IMR-90 (cell line): ENCODE data around the gene MMUT. TPM values are rescaled to one million over a fixed set of nuclear protein-coding genes. Genes with fewer than 3 reads are reported as not detected.

Source experiments
- ATAC-seq: fragments of 200-7000 bp; cut with Tn5 transposase; 2 replicates; pipeline ENCODE4 v1.9.1; 2020; ENCODE audit warnings: low read depth, mild to moderate bottlenecking, moderate library complexity
- BruUV-seq: library from RNA; stranded (reverse); fragments of 400-500 nt; replicated peaks from 2 replicates; lab custom pipeline; 2021; lab: Mats Ljungman, UMichigan
- CTCF ChIA-PET: fragments of 300-600 bp; formaldehyde crosslinking; extraction: SDS; loops from one replicate; lab custom pipeline; 2021; ENCODE audit warnings: antibody characterized with exemption; lab: Yijun Ruan, JAX
- POLR2A ChIA-PET: fragments of 300-600 bp; sonication (Branson Sonifier 250); formaldehyde crosslinking; loops from one replicate; lab custom pipeline; 2022; ENCODE audit warnings: antibody characterized with exemption; ENCODE audit not compliant: unreplicated experiment; lab: Charles Lee
- DNase-seq: peaks from one replicate; pipeline ENCODE4 v3.0.0; 2013
- H2AFZ ChIP-seq: replicated peaks from 2 replicates; pipeline ENCODE3; 2013; ENCODE audit warnings: low read length, mild to moderate bottlenecking; ENCODE audit not compliant: poor library complexity
- H2AK5ac ChIP-seq: 2 replicates; pipeline ENCODE4 v1.6.1; 2013; ENCODE audit warnings: low read depth, low read length, inconsistent platforms
- H2AK9ac ChIP-seq: replicated peaks from 2 replicates; pipeline ENCODE3; 2013; ENCODE audit warnings: mild to moderate bottlenecking, low read depth, low read length, moderate library complexity; ENCODE audit not compliant: poor library complexity
- H2BK120ac ChIP-seq: 2 replicates; pipeline ENCODE4 v1.6.1; 2013; ENCODE audit warnings: low read depth, low read length, inconsistent platforms
- H2BK15ac ChIP-seq: 3 replicates; pipeline ENCODE4 v1.6.1; 2013; ENCODE audit warnings: low read depth, low read length, inconsistent platforms
- H2BK20ac ChIP-seq: 2 replicates; pipeline ENCODE4 v1.6.1; 2013; ENCODE audit warnings: low read depth, mild to moderate bottlenecking, inconsistent platforms, low read length, moderate library complexity
- H2BK5ac ChIP-seq: 2 replicates; pipeline ENCODE4 v1.6.1; 2013; ENCODE audit warnings: mild to moderate bottlenecking, low read depth, low read length, inconsistent platforms; ENCODE audit not compliant: poor library complexity, severe bottlenecking
- H3K14ac ChIP-seq: replicated peaks from 2 replicates; pipeline ENCODE4 v1.6.1; 2013; ENCODE audit warnings: low read depth, low read length, inconsistent platforms
- H3K18ac ChIP-seq: 2 replicates; pipeline ENCODE4 v1.6.1; 2013; ENCODE audit warnings: low read depth, low read length, control low read depth
- H3K23ac ChIP-seq: 2 replicates; pipeline ENCODE4 v1.6.1; 2013; ENCODE audit warnings: low read depth, low read length, inconsistent platforms
- H3K27ac ChIP-seq: 2 replicates; pipeline ENCODE4 v1.5.1; 2013; ENCODE audit warnings: mild to moderate bottlenecking, control low read depth, low read length; ENCODE audit not compliant: insufficient read depth
- H3K27me3 ChIP-seq: 2 replicates; pipeline ENCODE4 v1.6.1; 2013; ENCODE audit warnings: low read length; ENCODE audit not compliant: control insufficient read depth, insufficient read depth
- H3K36me3 ChIP-seq: 2 replicates; pipeline ENCODE4 v1.6.1; 2013; ENCODE audit warnings: low read length, mixed read lengths; ENCODE audit not compliant: control insufficient read depth, insufficient read depth
- H3K4ac ChIP-seq: 2 replicates; pipeline ENCODE4 v1.6.1; 2013; ENCODE audit warnings: low read depth, low read length, inconsistent platforms
- H3K4me1 ChIP-seq: 2 replicates; pipeline ENCODE4 v1.6.1; 2013; ENCODE audit warnings: low read length, mixed read lengths; ENCODE audit not compliant: control insufficient read depth, insufficient read depth
- H3K4me2 ChIP-seq: 2 replicates; pipeline ENCODE4 v1.6.1; 2013; ENCODE audit warnings: low read depth, mild to moderate bottlenecking, control low read depth, low read length, moderate library complexity
- H3K4me3 ChIP-seq: 2 replicates; pipeline ENCODE4 v1.5.1; 2013; ENCODE audit warnings: low read depth, mild to moderate bottlenecking, control low read depth, low read length, moderate library complexity; ENCODE audit not compliant: insufficient read depth
- H3K56ac ChIP-seq: 2 replicates; pipeline ENCODE4 v1.6.1; 2013; ENCODE audit warnings: low read length, inconsistent platforms; ENCODE audit not compliant: insufficient read depth; ENCODE audit errors: extremely low read depth
- H3K79me1 ChIP-seq, 2 experiments: 2 replicates each; pipeline ENCODE4 v1.6.1; 2013; ENCODE audit warnings: low read length in 2 of 2, inconsistent platforms in 1 of 2, low read depth in 1 of 2
- H3K9ac ChIP-seq: 2 replicates; pipeline ENCODE4 v1.6.1; 2013; ENCODE audit warnings: low read depth, low read length, control low read depth
- H3K9me1 ChIP-seq: 2 replicates; pipeline ENCODE4 v1.6.1; 2013; ENCODE audit warnings: low read length, inconsistent platforms; ENCODE audit not compliant: insufficient read depth
- H3K9me3 ChIP-seq: 2 replicates; pipeline ENCODE4 v1.6.1; 2013; ENCODE audit warnings: low read length; ENCODE audit not compliant: control insufficient read depth, insufficient read depth
- H4K20me1 ChIP-seq: 2 replicates; pipeline ENCODE4 v1.6.1; 2013; ENCODE audit warnings: low read length, inconsistent platforms; ENCODE audit not compliant: insufficient read depth
- H4K5ac ChIP-seq: 2 replicates; pipeline ENCODE4 v1.6.1; 2013; ENCODE audit warnings: mild to moderate bottlenecking, low read depth, low read length, control low read depth
- H4K8ac ChIP-seq, 2 experiments: 2 replicates each; pipeline ENCODE4 v1.6.1; 2013; ENCODE audit warnings: low read depth in 2 of 2, low read length in 2 of 2, control low read depth in 1 of 2, inconsistent platforms in 1 of 2
- H4K91ac ChIP-seq: 2 replicates; pipeline ENCODE4 v1.6.1; 2013; ENCODE audit warnings: low read depth, low read length, inconsistent platforms; ENCODE audit not compliant: insufficient read depth
- BHLHE40 ChIP-seq: fragments of 150-350 bp; IDR thresholded peaks from 2 replicates; pipeline ENCODE4 v1.6.1; 2016; ENCODE audit warnings: mild to moderate bottlenecking, low read depth, low read length
- CEBPB ChIP-seq: IDR thresholded peaks from 2 replicates; pipeline ENCODE4 v1.6.1; 2012; ENCODE audit warnings: low read depth, low read length, improper control_type of control experiment
- CHD1 ChIP-seq: IDR thresholded peaks from 2 replicates; pipeline ENCODE4 v1.6.1; 2012; ENCODE audit warnings: low read depth, low read length, improper control_type of control experiment
- CTCF ChIP-seq: conservative IDR thresholded peaks from 2 replicates; pipeline ENCODE4 v1.5.1; 2012; ENCODE audit warnings: mild to moderate bottlenecking, low read depth, low read length, improper control_type of control experiment
- ELK1 ChIP-seq: fragments of 150-350 bp; IDR thresholded peaks from 2 replicates; pipeline ENCODE4 v1.6.1; 2016; ENCODE audit warnings: low read depth, mild to moderate bottlenecking, low read length, moderate library complexity, borderline replicate concordance
- FOS ChIP-seq: fragments of 150-350 bp; IDR thresholded peaks from 2 replicates; pipeline ENCODE4 v1.6.1; 2016; ENCODE audit warnings: low read depth, low read length
- MAFK ChIP-seq: IDR thresholded peaks from 2 replicates; pipeline ENCODE4 v1.6.1; 2012; ENCODE audit warnings: low read depth, low read length, improper control_type of control experiment
- MXI1 ChIP-seq: IDR thresholded peaks from 2 replicates; pipeline ENCODE4 v1.6.1; 2012; ENCODE audit warnings: low read depth, mild to moderate bottlenecking, low read length, moderate library complexity, borderline replicate concordance
- NFE2L2 ChIP-seq: fragments of 150-350 bp; IDR thresholded peaks from 2 replicates; pipeline ENCODE4 v1.6.1; 2016; ENCODE audit warnings: low read depth, mild to moderate bottlenecking, low read length
- POLR2A ChIP-seq: IDR thresholded peaks from 2 replicates; pipeline ENCODE4 v1.6.1; 2012; ENCODE audit warnings: mild to moderate bottlenecking, low read depth, low read length
- RAD21 ChIP-seq: IDR thresholded peaks from 2 replicates; pipeline ENCODE4 v1.6.1; 2012; ENCODE audit warnings: low read length, improper control_type of control experiment
- RCOR1 ChIP-seq: IDR thresholded peaks from 2 replicates; pipeline ENCODE4 v1.6.1; 2012; ENCODE audit warnings: mild to moderate bottlenecking, low read length, improper control_type of control experiment; ENCODE audit not compliant: insufficient replicate concordance
- RFX5 ChIP-seq: IDR thresholded peaks from 2 replicates; pipeline ENCODE4 v1.8.0; 2012; ENCODE audit warnings: low read depth, mild to moderate bottlenecking, low read length, moderate library complexity
- SMC3 ChIP-seq: fragments of 150-350 bp; IDR thresholded peaks from 2 replicates; pipeline ENCODE4 v1.6.1; 2016; ENCODE audit warnings: low read depth, mild to moderate bottlenecking, antibody characterized with exemption, low read length, moderate library complexity
- WGBS, 2 experiments: methylation state at CpG; one replicate each; pipeline versions ENCODE4 v1.1.5 to v1.1.7; 2013; ENCODE audit warnings: missing lambda C conversion rate in 2 of 2; ENCODE audit not compliant: insufficient read length in 1 of 2; ENCODE audit errors: extremely low coverage in 2 of 2; 5-methylcytosine and 5-hydroxymethylcytosine counted together
- dilution Hi-C: fragments of 300-500 bp; cut with HindIII; formaldehyde crosslinking; loops from one replicate; pipeline ENCODE4 v1.14.3; 2018; ENCODE audit warnings: low sequenced_read_pairs; ENCODE audit not compliant: unreplicated experiment
- in situ Hi-C: fragments of 300-500 bp; cut with MboI; formaldehyde crosslinking; loops from 3 replicates; pipeline ENCODE4 v1.14.3; 2019; ENCODE audit warnings: low sequenced_read_pairs, inconsistent platforms, mixed read lengths
- intact Hi-C: fragments of 100-400 bp; cut with micrococcal nuclease; formaldehyde crosslinking; loops from 2 replicates; pipeline ENCODE4 v1.10.0; 2022
- polyA plus RNA-seq, 3 experiments: library from polyadenylated mRNA; depleted of rRNA; stranded (reverse); fragments of >200 nt; gene quantifications; 2 replicates each; pipeline ENCODE4 v1.2.3, GENCODE V29; 2012; ENCODE audit warnings: low replicate concordance in 1 of 3
- total RNA-seq: library from RNA; depleted of rRNA; stranded (reverse); fragments of >200 nt; gene quantifications from 2 replicates; pipeline ENCODE4 v1.2.3, GENCODE V29; 2012
- TF ChIP-seq, protein P1 (sequence below): fragments of 150-350 bp; IDR thresholded peaks from 2 replicates; pipeline ENCODE4 v1.6.1; 2017; ENCODE audit warnings: mild to moderate bottlenecking, antibody characterized with exemption, low read length, low read depth

Gene MMUT
- total and polyA plus RNA-seq, 2 of the 4 experiments (the other 2 are of a cell fraction) = 10.6 to 11.7 TPM

GRCh38 chr6:49454787-49455709, 8.0 kb downstream of the MMUT start:
- H2BK20ac ChIP-seq = no peak overlapping the region
- 100% methylated on average over 1 to 2 of the region's 3 CpGs for WGBS, 2 experiments
- no peak overlapping the region for H3K18ac ChIP-seq
- no peak overlapping the region for H3K4me3 ChIP-seq
- CTCF ChIA-PET = no interaction called here
- no peaks in the 10 kb centered on the region for H3K9me3 ChIP-seq
- dilution Hi-C loops (no loop called here), in situ Hi-C loops (no loop called here), intact Hi-C loops (no loop called here)
- H2AK9ac ChIP-seq = no peak overlapping the region
- DNase-seq = no peak
- no peak overlapping the region for H4K91ac ChIP-seq
- H4K5ac ChIP-seq = no peak overlapping the region
- H3K4ac ChIP-seq = no peak overlapping the region
- no peak for ATAC-seq
- no TSS peak for BruUV-seq
- no peak overlapping the region for H2BK120ac ChIP-seq
- no peak overlapping the region for H3K14ac ChIP-seq
- no peak overlapping the region for H2BK15ac ChIP-seq
- no peaks in the 10 kb centered on the region for H3K27me3 ChIP-seq
- no peaks in the 10 kb centered on the region for H3K4me1 ChIP-seq
- no peaks in the 10 kb centered on the region for H4K20me1 ChIP-seq
- no peak overlapping the region for H2BK5ac ChIP-seq
- H3K27ac ChIP-seq = no peak overlapping the region
- no peak overlapping the region for H4K8ac ChIP-seq
- no peak overlapping the region for H3K4me2 ChIP-seq
- no peak overlapping the region for H3K23ac ChIP-seq
- no peak overlapping the region for H2AFZ ChIP-seq
- H2AK5ac ChIP-seq = no peak overlapping the region
- no peak overlapping the region for H3K56ac ChIP-seq
- H3K9me1 ChIP-seq = no peaks in the 10 kb centered on the region; the same call in 1 of the 2 replicates
- POLR2A ChIA-PET = no interaction called here
- H3K79me1 ChIP-seq = peaks cover 0 to 3% of the 10 kb centered on the region in 2 experiments; a peak in 2 of 4 replicates
- H3K36me3 ChIP-seq = peaks cover 16% of the 10 kb centered on the region
- H3K9ac ChIP-seq = no peak overlapping the region
- TF ChIP-seq BHLHE40 (no peak), NFE2L2 (no peak), RAD21 (no peak), ELK1 (no peak), CTCF (no peak), FOS (no peak), SMC3 (no peak), MXI1 (no peak), RCOR1 (no peak), CHD1 (no peak), CEBPB (no peak), POLR2A (no peak), MAFK (no peak), RFX5 (no peak)
- TF ChIP-seq, protein P1, sequence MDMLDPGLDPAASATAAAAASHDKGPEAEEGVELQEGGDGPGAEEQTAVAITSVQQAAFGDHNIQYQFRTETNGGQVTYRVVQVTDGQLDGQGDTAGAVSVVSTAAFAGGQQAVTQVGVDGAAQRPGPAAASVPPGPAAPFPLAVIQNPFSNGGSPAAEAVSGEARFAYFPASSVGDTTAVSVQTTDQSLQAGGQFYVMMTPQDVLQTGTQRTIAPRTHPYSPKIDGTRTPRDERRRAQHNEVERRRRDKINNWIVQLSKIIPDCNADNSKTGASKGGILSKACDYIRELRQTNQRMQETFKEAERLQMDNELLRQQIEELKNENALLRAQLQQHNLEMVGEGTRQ = no peak
